HepG2 (cell line): ENCODE measurements around the gene AMZ1. TPM values are rescaled to one million over a fixed set of nuclear protein-coding genes. Genes with fewer than 3 reads are reported as not detected.

ENCODE experiments used
- ATF1 ChIP-seq: IDR thresholded peaks from 2 replicates; pipeline ENCODE4 v1.6.1; 2016; ENCODE audit warnings: mild to moderate bottlenecking, control low read depth
- ELF1 ChIP-seq: sonication (generic); formaldehyde crosslinking; IDR thresholded peaks from 2 replicates; pipeline ENCODE4 v1.4.0; 2020; ENCODE audit warnings: missing genetic modification reagents
- HNF4A ChIP-seq: sonication (generic); formaldehyde crosslinking; IDR thresholded peaks from 2 replicates; pipeline ENCODE4 v1.4.0; 2020; ENCODE audit warnings: missing genetic modification reagents
- HNF4G ChIP-seq, 2 experiments: sonication (generic) in 1 of 2; formaldehyde crosslinking in 1 of 2; IDR thresholded peaks; 2 replicates each; pipeline versions ENCODE4 v1.4.0 to v1.6.1; 2011 to 2020; ENCODE audit warnings: borderline replicate concordance in 2 of 2, low read depth in 2 of 2, mild to moderate bottlenecking in 2 of 2, low read length in 1 of 2, missing genetic modification reagents in 1 of 2, moderate library complexity in 1 of 2
- HOXA3 ChIP-seq: sonication (generic); formaldehyde crosslinking; IDR thresholded peaks from 2 replicates; pipeline ENCODE4 v1.5.0; 2020; ENCODE audit warnings: missing genetic modification reagents
- KAT8 ChIP-seq: IDR thresholded peaks from 2 replicates; pipeline ENCODE4 v1.6.1; 2016; ENCODE audit warnings: missing genetic modification reagents, missing compliant biosample characterization
- MAFF ChIP-seq: IDR thresholded peaks from 2 replicates; pipeline ENCODE4 v1.6.1; 2011; ENCODE audit warnings: low read depth, low read length, improper control_type of control experiment
- MEIS2 ChIP-seq: sonication (generic); formaldehyde crosslinking; IDR thresholded peaks from 2 replicates; pipeline ENCODE4 v1.9.0; 2021; ENCODE audit warnings: mild to moderate bottlenecking, missing genetic modification reagents
- NAIF1 ChIP-seq: sonication (generic); formaldehyde crosslinking; IDR thresholded peaks from 2 replicates; pipeline ENCODE4 v1.5.0; 2020; ENCODE audit warnings: mild to moderate bottlenecking, missing genetic modification reagents, borderline replicate concordance
- NFE2L2 ChIP-seq: fragments of 150-350 bp; IDR thresholded peaks from 2 replicates; pipeline ENCODE4 v1.6.1; 2014; ENCODE audit warnings: low read length
- PRPF4 ChIP-seq: fragments of 200-400 bp; formaldehyde crosslinking; IDR thresholded peaks from 2 replicates; pipeline ENCODE4 v1.6.1; 2016; ENCODE audit warnings: low read length, low read depth; ENCODE audit not compliant: poor library complexity, severe bottlenecking
- RBM22 ChIP-seq: fragments of 200-400 bp; formaldehyde crosslinking; optimal IDR thresholded peaks from 2 replicates; pipeline ENCODE3; 2017; ENCODE audit warnings: mild to moderate bottlenecking, low read length, moderate library complexity
- RFX5 ChIP-seq: IDR thresholded peaks from 2 replicates; pipeline ENCODE4 v1.6.1; 2011; ENCODE audit warnings: low read depth, low read length, improper control_type of control experiment
- SAFB2 ChIP-seq: sonication (generic); formaldehyde crosslinking; IDR thresholded peaks from 2 replicates; pipeline ENCODE4 v1.5.1; 2020; ENCODE audit warnings: missing genetic modification reagents, low read depth, mild to moderate bottlenecking, borderline replicate concordance
- SMAD3 ChIP-seq: sonication (generic); formaldehyde crosslinking; IDR thresholded peaks from 2 replicates; pipeline ENCODE4 v1.4.0; 2020; ENCODE audit warnings: missing genetic modification reagents
- SNAPC2 ChIP-seq: sonication (generic); formaldehyde crosslinking; IDR thresholded peaks from 2 replicates; pipeline ENCODE4 v1.8.1; 2022; ENCODE audit warnings: mild to moderate bottlenecking, missing genetic modification reagents
- ZBTB21 ChIP-seq: sonication (generic); formaldehyde crosslinking; IDR thresholded peaks from 2 replicates; pipeline ENCODE4 v1.4.0; 2020; ENCODE audit warnings: missing genetic modification reagents
- ZNF446 ChIP-seq: sonication (generic); formaldehyde crosslinking; IDR thresholded peaks from 2 replicates; pipeline ENCODE4 v1.5.0; 2020; ENCODE audit warnings: mild to moderate bottlenecking, missing genetic modification reagents
- ZNF549 ChIP-seq: sonication (generic); formaldehyde crosslinking; IDR thresholded peaks from 2 replicates; pipeline ENCODE4 v1.5.0; 2020; ENCODE audit warnings: missing genetic modification reagents
- ZNF773 ChIP-seq: sonication (generic); formaldehyde crosslinking; IDR thresholded peaks from 2 replicates; pipeline ENCODE4 v1.4.0; 2020; ENCODE audit warnings: missing genetic modification reagents, borderline replicate concordance
- ZSCAN31 ChIP-seq: sonication (generic); formaldehyde crosslinking; IDR thresholded peaks from 2 replicates; pipeline ENCODE4 v1.5.0; 2020; ENCODE audit warnings: low read depth, mild to moderate bottlenecking, missing genetic modification reagents
- polyA plus RNA-seq, 8 experiments: library from polyadenylated mRNA; depleted of rRNA in 3 of 8; stranded (reverse) in 7 of 8; unstranded in 1 of 8; fragments of >200 nt; fragmentation: Illumina TruSeq in 4 of 8; extraction: Trizol in 4 of 8; gene quantifications; 2 replicates each; pipeline versions ENCODE4 v1.2.1 to v1.2.3, GENCODE V29; 2011 to 2016; ENCODE audit warnings: low read depth in 4 of 8, missing spikeins in 1 of 8, mixed read lengths in 1 of 8; ENCODE audit not compliant: insufficient read depth in 1 of 8
- total RNA-seq, 5 experiments: library from RNA; depleted of rRNA; stranded (reverse); fragments of >200 nt; fragmentation: Illumina TruSeq; extraction: Trizol; gene quantifications; 2 replicates each; pipeline ENCODE4 v1.2.3, GENCODE V29; 2016; ENCODE audit warnings: low read depth in 1 of 5
- TF ChIP-seq, protein P1 (sequence below), 2 experiments: fragments of 450-650 bp in 1 of 2; sonication (generic) in 1 of 2; formaldehyde crosslinking; IDR thresholded peaks; 2 replicates each; pipeline versions ENCODE4 v1.5.0 to v1.8.0; 2020 to 2022; ENCODE audit warnings: mild to moderate bottlenecking in 1 of 2, missing genetic modification reagents in 1 of 2
- TF ChIP-seq, protein P2 (sequence below): sonication (generic); formaldehyde crosslinking; IDR thresholded peaks from 2 replicates; pipeline ENCODE4 v1.4.0; 2020; ENCODE audit warnings: missing genetic modification reagents, borderline replicate concordance
- TF ChIP-seq, protein P3 (sequence below): IDR thresholded peaks from 2 replicates; pipeline ENCODE4 v1.6.1; 2016; ENCODE audit warnings: low read depth

The AMZ1 gene
- total and polyA plus RNA-seq, 2 of the 13 experiments (the other 11 are each of a cell fraction or from before 2014, with no cell fraction given): 0.03 TPM; not detected in 1

DNA sequence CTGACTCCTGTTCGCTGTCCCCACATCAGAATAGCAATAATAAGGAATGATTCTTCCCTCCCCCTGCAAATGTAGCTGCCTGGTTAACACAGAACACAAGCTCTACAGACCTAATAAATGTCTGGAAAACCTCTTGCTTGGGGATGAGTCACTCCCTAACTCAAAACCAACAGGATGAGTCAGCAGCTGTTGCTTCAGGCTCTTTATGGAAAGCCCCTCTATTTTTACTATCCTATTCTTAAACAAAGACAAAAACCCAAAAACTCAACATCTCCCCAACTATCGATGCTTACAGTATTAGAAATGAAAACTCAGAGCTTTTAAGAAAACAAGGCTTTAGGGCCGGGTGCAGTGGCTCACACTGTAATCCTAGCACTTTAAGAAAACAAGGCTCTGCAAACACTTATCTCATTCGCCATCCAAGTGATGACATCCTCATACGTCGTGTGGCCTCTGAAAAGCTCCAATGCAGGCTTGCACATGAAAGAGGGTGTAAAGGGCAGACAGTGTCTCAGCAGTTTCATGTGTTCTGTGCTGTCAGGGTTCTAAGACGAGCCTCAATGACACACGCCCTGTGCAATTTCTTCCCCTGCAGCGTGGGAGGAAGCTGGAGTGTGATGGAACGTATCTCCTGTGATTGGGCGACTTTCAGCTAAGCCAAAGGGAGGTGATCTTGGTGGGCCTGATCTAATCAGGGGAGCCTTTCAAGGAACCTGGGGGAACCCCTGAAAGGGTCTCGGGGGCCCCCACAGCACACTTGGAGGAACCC, 70.1 kb downstream of the AMZ1 start (continued):
- TF ChIP-seq, protein P1, sequence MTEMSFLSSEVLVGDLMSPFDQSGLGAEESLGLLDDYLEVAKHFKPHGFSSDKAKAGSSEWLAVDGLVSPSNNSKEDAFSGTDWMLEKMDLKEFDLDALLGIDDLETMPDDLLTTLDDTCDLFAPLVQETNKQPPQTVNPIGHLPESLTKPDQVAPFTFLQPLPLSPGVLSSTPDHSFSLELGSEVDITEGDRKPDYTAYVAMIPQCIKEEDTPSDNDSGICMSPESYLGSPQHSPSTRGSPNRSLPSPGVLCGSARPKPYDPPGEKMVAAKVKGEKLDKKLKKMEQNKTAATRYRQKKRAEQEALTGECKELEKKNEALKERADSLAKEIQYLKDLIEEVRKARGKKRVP (CRISPR knock-in tag; IDR thresholded peaks at IDR 0.05): peak in 1 of 2 experiments; percentile 73; a peak in 1 of 4 replicates
- peak; percentile 51 for TF ChIP-seq RBM22
- TF ChIP-seq NFE2L2: peak; percentile 82
- peak; percentile 35; the same call in 1 of the 2 replicates for TF ChIP-seq KAT8 (CRISPR knock-in tag)
- TF ChIP-seq, protein P2, sequence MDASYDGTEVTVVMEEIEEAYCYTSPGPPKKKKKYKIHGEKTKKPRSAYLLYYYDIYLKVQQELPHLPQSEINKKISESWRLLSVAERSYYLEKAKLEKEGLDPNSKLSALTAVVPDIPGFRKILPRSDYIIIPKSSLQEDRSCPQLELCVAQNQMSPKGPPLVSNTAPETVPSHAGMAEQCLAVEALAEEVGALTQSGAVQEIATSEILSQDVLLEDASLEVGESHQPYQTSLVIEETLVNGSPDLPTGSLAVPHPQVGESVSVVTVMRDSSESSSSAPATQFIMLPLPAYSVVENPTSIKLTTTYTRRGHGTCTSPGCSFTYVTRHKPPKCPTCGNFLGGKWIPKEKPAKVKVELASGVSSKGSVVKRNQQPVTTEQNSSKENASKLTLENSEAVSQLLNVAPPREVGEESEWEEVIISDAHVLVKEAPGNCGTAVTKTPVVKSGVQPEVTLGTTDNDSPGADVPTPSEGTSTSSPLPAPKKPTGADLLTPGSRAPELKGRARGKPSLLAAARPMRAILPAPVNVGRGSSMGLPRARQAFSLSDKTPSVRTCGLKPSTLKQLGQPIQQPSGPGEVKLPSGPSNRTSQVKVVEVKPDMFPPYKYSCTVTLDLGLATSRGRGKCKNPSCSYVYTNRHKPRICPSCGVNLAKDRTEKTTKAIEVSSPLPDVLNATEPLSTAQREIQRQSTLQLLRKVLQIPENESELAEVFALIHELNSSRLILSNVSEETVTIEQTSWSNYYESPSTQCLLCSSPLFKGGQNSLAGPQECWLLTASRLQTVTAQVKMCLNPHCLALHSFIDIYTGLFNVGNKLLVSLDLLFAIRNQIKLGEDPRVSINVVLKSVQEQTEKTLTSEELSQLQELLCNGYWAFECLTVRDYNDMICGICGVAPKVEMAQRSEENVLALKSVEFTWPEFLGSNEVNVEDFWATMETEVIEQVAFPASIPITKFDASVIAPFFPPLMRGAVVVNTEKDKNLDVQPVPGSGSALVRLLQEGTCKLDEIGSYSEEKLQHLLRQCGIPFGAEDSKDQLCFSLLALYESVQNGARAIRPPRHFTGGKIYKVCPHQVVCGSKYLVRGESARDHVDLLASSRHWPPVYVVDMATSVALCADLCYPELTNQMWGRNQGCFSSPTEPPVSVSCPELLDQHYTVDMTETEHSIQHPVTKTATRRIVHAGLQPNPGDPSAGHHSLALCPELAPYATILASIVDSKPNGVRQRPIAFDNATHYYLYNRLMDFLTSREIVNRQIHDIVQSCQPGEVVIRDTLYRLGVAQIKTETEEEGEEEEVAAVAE (CRISPR knock-in tag): 0 out of 2 replicates have a peak, but pooled peaks have one; percentile 68
- TF ChIP-seq ZBTB21 (CRISPR knock-in tag): peak; percentile 95
- TF ChIP-seq HNF4G (IDR thresholded peaks at IDR 0.05; ENCODE audit: borderline replicate concordance, low read depth, low read length): peak; percentile 11; the same call in 1 of the 2 replicates
- TF ChIP-seq HNF4G (CRISPR knock-in tag; IDR thresholded peaks at IDR 0.05; ENCODE audit: borderline replicate concordance, low read depth): no peak
- no peak for TF ChIP-seq PRPF4
- TF ChIP-seq ZNF549: 0 out of 2 replicates have a peak, but pooled peaks have one; percentile 67
- TF ChIP-seq HOXA3: peak; percentile 68; the same call in 1 of the 2 replicates
- peak; percentile 46; the same call in 1 of the 2 replicates for TF ChIP-seq HNF4A (CRISPR knock-in tag)
- TF ChIP-seq ELF1 (CRISPR knock-in tag): no peak
- no peak for TF ChIP-seq ZSCAN31 (CRISPR knock-in tag)
- TF ChIP-seq MAFF: peak; percentile 62
- no peak for TF ChIP-seq SAFB2 (CRISPR knock-in tag)
- TF ChIP-seq ZNF446 (CRISPR knock-in tag): no peak
- TF ChIP-seq NAIF1 (CRISPR knock-in tag): no peak
- peak; percentile 45; the same call in 1 of the 2 replicates for TF ChIP-seq SMAD3 (CRISPR knock-in tag)
- TF ChIP-seq MEIS2 (CRISPR knock-in tag): no peak
- TF ChIP-seq ATF1 (CRISPR knock-in tag): peak; percentile 58; the same call in 1 of the 2 replicates
- TF ChIP-seq SNAPC2 (CRISPR knock-in tag): no peak
- TF ChIP-seq, protein P3, sequence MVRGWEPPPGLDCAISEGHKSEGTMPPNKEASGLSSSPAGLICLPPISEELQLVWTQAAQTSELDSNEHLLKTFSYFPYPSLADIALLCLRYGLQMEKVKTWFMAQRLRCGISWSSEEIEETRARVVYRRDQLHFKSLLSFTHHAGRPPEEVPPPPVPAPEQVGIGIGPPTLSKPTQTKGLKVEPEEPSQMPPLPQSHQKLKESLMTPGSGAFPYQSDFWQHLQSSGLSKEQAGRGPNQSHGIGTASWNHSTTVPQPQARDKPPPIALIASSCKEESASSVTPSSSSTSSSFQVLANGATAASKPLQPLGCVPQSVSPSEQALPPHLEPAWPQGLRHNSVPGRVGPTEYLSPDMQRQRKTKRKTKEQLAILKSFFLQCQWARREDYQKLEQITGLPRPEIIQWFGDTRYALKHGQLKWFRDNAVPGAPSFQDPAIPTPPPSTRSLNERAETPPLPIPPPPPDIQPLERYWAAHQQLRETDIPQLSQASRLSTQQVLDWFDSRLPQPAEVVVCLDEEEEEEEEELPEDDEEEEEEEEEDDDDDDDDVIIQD (CRISPR knock-in tag): 0 out of 2 replicates have a peak, but pooled peaks have one; percentile 45
- 0 out of 2 replicates have a peak, but pooled peaks have one; percentile 45 for TF ChIP-seq RFX5
- no peak for TF ChIP-seq ZNF773
